SHP77 (cell line): Measurements from ENCODE around the gene TIMM29.
A peak's percentile ranks its signal among the peaks of the same experiment; 100 is the strongest.
"Not testable (repeated sequence)": the region's sequence is repeated elsewhere in the genome, so short reads cannot be mapped to it uniquely, and the experiment has no call there.

Experiments
- DNase-seq, 2 experiments: peaks; one replicate each; lab custom pipeline; 2025; lab: John Stamatoyannopoulos, UW

TIMM29 gene

DNA sequence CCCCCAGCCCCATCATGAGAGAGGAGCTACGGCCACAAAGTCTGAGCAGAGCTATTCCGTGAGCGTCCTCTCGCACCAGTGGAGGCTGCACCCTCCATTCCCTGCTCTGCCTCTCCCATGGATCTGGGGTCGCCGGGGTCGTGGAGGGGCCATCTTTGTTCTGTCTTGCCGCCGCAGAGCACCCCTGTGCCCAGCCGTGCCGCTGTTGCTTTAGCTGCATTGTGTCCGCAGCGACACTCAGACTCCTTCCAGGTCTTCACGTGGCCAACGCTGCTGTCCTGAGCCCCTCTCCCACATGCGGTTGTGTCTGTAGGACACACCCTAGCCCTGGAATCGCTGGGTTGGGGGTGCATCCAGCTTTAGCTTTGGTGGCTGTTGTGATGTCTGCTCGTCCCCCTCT, 16.0 kb upstream of the TIMM29 start:
- no peak for DNase-seq

DNA sequence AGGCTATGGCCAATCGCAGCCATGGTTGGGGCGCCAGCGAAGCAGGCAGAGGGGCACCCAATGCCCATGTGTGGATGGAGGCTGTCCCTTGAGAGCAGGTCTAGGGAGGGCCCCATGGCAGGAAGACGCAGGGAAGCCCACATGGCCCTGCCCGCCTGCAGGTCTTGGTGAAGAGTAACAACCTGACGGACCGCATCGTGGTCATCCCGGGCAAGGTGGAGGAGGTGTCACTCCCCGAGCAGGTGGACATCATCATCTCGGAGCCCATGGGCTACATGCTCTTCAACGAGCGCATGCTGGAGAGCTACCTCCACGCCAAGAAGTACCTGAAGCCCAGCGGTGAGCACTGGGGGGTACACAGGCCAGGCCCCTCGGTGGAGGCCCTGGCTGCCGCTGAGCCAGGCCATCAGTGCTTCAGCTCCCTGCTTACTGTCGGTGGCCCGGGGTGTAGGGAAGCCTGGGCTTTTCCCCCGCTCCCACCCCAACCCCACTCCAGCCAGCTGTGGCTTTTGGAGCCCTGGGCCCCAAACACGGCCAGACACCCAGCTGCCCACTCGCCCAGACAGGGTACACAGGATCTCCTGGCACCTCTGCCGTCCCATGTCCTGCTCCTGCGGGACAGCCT, 14.8 kb upstream of the TIMM29 start:
- DNase-seq = no peak

DNA sequence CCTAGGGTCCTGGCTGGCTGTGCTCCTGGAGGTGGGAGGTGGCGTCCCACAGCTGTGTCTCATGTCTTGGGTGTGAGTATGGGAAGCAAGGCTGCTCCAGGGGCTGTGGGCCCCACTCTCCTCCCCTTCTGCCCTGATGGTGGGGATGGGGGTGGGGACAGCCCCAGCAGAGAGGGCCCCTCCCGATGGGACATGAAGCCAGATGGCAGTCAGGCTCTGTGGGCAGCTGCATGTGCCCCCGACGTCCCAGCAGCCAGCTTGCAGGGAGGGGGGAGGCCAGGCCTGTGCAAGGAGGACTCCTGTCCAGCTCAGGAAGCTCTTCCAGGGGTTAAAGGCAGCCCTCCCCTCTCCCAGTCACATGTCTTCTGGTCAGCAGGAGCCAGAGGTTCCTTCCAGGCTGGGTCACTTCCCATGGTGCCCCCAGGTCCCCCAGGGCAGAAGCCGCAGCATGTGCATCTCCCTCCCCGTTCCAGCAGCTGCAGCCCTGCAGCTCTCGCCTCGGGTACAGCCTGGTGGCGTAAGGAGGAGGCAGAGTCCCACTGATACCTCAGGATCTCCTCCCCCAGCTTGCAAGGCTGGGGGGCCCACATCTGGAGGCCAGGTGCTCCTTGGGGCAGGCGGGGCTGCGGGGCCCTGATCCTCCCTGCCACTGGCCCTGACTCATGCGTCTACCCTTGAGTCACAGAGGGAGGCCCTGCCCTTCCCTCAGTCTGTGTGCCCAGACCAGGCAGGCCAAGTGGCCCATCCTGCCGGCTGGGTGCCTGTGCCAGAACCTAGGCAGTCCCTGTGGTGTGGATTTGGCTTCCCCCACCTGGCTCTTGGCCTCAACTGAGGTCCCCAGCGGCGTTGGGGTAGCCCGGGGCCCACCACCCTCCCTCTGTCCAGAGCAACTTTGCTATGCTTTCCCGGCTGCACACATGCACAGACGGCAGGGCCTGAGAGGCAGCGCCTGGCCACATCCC, 13.2 kb upstream of the TIMM29 start:
- DNase-seq = no peak

DNA sequence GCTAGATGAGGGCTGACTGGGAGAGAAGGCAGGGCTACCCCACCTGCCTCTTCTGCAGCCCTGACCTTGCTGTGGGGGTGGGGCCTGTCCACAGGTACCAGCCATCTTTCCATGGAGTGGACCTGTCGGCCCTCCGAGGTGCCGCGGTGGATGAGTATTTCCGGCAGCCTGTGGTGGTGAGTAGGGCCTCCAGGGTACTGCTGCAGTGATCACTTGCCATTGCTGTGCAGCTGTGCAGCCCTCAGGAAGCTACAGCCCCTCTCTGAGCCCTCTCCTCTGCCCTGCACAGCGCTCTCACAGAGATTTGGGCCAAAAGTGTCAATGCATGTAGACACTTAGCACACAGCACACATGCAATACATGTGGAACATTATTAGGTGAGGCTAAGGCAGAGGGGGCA, 12.0 kb upstream of the TIMM29 start:
- DNase-seq = no peak

DNA sequence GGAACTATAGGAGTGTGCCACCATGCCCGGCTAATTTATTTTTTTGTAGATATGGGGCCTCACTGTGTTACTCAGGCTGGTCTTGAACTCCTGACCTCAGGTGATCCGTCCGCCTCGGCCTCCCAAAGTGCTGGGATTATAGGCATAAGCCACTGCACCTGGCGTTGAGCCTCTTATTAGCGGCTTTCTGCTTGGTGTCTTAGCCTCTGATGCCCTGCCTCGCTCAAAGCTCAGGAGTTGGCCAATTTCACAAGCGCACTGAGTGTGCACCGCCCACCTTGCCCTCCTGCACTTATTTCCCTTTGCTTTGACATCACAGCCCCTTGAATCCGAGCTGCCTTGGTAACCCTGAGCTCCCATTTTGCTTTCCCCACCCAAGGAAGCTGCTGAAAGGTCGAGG, 10.3 kb upstream of the TIMM29 start:
- no peak for DNase-seq

DNA sequence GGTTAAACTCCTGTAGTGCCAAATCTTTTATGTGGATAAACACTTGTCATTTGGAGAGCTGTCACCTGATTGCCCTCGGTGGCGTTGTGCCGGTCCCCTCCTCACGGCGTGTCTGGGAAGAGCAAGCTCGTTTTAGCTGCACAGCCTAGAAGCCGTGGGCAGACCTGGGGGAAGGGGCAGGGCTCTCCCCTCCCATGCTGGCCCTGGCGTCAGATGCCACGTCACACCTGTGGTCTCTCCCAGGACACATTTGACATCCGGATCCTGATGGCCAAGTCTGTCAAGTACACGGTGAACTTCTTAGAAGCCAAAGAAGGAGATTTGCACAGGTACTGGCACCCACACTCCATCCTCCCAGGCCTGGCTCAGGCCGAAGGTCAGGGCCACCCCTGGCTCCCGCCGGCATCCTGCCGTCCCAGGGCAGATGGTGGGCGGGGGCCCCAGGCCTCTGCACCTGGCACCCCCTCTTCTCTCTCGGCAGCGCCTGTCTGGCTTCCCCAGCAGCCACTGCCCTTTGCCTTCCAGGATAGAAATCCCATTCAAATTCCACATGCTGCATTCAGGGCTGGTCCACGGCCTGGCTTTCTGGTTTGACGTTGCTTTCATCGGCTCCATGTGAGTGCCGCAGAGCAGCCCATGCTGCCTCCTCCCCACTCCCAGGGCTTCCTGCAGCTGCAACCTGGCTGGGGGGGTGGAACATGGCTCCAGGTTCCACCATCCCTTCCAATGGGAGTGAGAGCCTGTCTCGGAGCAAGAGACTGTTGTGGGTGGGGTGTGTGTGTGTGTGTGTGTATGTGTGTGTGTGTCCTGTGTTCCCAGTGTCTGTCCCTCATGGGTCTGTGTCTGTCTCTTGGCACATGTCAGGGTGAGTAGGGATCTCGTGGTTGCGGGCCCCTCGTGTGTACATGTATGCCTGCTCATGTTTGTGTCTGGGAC, 9.0 kb upstream of the TIMM29 start:
- no peak for DNase-seq

DNA sequence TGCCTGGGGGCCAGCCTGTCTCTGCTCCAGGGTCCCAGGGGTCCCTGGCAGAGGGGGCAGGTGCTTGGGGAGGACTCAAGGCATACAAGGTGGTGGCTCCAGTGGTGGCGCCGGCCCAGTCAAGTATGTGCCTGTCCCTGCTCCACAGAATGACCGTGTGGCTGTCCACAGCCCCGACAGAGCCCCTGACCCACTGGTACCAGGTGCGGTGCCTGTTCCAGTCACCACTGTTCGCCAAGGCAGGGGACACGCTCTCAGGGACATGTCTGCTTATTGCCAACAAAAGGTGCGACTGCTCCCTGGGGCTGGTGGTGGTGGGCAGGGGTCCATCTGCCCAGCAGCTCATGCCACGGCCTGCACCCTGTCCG, 8.3 kb upstream of the TIMM29 start:
- no peak for DNase-seq

DNA sequence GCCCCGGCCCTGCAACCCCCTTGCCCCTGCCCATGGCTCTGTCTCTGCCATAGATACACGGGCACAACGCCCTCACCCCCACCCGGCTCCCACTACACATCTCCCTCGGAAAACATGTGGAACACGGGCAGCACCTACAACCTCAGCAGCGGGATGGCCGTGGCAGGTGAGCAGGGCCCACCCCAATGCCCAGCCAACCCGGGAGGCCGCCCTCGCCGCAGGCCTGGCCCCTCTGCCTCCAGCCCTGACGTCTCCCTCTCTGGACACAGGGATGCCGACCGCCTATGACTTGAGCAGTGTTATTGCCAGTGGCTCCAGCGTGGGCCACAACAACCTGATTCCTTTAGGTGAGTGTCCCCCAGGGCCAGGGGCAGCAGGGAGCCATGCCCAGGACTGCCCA, 7.8 kb upstream of the TIMM29 start:
- DNase-seq = no peak

DNA sequence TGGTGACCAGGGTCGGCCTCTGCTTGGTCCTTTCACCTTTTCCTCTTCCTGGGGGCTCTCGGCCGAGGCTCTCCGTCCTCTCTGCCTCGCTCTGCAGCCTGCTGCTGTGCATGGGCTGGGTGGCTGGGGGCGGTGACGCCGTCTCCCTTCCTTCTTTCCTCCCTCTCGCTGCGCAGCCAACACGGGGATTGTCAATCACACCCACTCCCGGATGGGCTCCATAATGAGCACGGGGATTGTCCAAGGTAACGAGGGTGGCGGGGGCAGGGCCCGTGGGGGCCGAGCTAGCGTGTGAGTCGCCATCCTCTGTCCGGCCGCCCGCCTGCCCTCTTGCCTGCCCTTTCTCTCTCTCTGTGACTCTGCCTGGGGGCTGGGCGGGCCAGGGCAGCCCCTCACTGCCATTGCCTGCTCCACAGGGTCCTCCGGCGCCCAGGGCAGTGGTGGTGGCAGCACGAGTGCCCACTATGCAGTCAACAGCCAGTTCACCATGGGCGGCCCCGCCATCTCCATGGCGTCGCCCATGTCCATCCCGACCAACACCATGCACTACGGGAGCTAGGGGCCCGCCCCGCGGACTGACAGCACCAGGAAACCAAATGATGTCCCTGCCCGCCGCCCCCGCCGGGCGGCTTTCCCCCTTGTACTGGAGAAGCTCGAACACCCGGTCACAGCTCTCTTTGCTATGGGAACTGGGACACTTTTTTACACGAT, 7.3 kb upstream of the TIMM29 start:
- DNase-seq = no peak

DNA sequence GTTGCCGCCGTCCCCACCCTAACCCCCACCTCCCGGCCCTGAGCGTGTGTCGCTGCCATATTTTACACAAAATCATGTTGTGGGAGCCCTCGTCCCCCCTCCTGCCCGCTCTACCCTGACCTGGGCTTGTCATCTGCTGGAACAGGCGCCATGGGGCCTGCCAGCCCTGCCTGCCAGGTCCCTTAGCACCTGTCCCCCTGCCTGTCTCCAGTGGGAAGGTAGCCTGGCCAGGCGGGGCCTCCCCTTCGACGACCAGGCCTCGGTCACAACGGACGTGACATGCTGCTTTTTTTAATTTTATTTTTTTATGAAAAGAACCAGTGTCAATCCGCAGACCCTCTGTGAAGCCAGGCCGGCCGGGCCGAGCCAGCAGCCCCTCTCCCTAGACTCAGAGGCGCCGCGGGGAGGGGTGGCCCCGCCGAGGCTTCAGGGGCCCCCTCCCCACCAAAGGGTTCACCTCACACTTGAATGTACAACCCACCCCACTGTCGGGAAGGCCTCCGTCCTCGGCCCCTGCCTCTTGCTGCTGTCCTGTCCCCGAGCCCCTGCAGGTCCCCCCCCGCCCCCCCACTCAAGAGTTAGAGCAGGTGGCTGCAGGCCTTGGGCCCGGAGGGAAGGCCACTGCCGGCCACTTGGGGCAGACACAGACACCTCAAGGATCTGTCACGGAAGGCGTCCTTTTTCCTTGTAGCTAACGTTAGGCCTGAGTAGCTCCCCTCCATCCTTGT, 6.5 kb upstream of the TIMM29 start:
- no peak for DNase-seq

DNA sequence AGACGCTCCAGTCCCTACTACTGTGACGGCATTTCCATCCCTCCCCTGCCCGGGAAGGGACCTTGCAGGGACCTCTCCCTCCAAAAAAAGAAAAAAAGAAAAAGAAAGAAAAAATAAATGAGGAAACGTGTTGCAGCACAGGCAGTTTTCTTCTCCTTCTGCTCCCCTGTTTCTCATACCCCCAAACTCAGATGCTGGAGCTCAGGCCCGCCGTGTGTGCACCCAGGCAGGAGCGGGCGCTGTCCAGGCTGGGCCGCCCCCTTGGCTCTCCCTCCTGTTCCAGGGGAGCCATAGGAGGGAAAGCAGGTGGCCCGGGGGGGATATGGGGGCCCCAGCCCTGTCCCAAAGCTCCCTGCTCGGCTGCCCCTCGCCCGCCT, 6.0 kb upstream of the TIMM29 start:
- no peak for DNase-seq

DNA sequence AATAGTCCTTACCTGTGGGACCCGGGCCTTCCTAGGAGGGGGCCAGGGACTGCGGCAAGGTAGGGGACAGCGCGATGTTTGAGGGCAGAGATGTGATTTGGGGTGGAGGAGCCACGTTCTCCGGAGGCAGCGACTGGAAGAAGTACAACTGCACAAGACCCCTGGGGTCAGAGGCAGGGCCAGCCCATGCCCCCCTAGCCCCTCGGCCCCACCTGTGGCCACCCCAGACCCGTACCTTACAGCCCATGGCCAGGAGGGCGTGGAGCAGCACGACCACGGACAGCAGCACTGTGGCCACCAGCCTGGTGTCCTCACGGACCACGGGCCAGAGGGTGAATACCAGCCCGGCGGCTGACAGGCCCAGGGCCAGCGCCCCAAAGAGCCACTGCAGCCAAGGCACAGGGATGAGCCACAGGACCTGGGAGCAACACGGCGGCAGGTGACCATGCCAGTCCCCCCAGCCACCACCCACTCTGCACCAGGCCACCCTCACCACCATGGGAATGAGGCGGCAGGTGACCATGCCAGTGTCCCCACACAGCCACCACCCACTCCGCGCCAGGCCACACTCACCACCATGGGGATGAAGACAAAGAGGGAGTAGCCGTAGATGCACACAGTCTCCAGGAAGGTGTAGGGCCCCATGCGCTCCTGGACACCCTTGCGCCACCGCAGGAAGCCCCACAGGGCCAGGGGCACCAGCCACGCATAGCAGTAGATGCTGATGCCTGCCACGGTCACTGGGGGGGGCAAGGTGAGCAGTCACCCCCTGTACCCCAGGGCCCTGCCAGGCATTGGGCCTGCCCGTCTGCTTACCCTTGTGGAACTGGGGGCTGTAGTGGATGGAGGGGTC, 5.1 kb upstream of the TIMM29 start:
- DNase-seq = no peak

DNA sequence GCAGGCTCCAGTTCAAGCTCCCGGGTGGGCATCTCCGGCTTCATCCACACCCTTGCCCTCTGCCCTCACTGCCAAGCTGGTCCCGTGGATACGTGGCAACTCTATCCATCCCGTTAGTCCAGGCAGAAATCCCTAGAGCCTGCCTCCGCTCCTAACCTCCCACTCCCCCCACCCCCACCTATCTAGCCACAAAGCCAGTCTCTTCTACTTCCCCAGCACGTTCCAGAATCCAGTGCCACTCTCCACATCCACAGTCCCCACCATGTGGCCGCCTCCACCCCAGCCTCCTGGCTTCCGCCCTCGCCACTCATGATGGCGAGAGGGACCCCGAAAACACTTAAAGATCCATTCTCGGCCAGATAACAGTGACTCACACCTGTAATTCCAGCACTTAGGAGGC, 4.0 kb upstream of the TIMM29 start:
- no peak for DNase-seq

DNA sequence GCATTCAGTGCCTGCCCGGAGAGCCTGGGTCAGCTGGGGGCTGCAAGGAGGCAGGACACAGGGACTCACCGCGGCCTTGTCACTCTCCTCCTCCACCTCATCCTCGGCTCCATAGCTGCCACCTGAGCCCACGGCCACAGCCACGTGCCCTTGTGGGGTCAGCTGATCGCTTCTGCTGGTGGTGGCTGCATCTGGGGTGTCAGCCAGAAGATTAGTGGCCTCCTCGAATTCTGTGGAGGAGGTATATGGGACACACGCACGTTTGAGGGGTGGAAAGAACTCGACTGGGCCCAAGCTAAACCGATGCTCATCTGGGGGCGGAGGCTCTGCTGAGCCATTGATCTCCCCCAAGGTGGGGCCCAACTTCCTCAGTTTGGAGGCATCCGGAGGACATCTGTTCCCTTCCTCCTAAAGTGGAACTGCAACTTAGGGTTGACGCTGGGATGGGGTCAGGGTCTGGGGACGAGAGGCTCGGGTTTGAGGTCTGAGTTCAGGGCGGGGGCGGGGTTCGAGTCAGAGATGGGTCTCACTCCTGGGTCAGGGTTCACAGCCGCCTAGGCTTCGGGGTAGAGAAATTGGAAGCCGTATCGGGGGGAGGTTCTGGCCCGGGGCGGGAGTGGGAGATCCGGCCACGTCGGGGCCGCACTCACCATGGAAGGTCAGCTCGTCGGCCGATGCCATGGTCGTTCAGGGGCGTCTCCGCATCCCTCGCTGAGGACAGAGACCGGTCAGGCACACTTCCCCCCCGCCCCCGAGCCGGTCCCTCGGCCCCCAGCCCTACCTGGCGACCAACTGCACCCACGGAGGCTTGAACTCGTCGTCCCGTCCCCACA, 665 bp upstream of the TIMM29 start:
- DNase-seq = no peak

DNA sequence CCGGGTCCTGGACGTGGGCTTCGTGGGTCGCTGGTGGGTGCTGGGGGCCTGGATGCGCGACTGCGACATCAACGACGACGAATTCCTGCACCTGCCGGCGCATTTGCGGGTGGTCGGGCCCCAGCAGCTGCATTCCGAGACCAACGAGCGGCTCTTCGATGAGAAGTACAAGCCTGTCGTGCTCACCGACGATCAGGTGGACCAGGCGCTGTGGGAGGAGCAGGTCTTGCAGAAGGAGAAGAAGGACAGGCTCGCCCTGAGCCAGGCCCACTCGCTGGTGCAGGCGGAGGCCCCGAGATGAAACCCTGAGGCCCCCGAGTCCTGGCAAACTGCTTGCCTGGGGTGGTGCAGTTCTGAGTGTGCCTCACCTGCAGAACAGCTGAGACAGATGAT, 787 bp downstream of the TIMM29 start:
- no peak for DNase-seq

DNA sequence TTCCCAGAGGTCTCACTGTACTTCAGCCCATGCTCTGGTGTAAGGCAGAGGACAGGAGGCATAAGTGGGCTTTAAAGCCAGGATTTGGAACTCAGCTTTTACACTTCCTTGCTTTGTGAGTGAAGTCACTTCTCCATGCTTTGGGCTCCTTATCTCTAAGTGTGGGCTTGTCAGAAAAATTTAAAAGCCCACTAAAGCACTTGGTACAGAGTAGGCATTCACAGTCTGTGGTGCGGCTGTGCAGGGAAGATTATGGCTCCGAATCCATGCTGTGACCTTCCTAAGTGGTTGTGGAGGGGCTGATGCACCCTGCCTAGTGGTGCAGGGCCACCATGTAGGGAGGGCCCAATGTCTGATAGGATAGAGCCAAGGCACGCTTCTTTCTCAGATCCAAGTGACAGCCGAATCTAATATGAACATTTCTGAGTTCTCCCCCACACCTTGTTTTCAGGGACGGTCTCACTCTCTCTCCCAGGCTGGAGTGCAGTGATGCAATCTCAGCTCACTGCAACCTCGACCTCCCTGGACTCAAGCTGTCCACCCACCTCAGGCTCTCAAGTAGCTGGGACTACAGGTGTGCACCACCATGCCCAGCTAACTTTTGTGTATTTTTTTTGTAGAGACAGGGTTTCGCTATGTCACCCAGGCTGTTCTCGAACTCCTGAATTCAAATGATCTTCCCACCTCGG, 6.9 kb downstream of the TIMM29 start:
- DNase-seq = no peak

DNA sequence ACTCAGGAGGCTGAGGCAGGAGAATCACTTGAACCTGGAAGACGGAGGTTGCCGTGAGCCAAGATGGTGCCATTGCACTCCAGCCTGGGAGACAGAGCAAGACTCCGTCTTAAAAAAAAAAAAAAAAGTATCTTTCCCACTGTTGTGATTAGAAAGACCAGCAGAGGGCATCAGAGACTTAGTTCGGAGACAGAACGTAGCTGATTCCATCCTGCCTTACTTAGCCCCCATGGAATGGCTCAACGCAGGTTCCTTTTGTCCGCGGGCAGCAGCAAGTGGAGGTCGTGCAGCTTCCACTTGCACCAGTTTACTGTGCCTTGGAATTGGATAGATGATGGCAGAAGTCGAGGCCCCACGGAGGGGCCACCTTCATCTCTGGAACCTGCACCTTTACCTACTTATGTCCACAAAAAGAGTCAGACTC, 8.1 kb downstream of the TIMM29 start:
- peak; percentile 81 to 84 for DNase-seq

DNA sequence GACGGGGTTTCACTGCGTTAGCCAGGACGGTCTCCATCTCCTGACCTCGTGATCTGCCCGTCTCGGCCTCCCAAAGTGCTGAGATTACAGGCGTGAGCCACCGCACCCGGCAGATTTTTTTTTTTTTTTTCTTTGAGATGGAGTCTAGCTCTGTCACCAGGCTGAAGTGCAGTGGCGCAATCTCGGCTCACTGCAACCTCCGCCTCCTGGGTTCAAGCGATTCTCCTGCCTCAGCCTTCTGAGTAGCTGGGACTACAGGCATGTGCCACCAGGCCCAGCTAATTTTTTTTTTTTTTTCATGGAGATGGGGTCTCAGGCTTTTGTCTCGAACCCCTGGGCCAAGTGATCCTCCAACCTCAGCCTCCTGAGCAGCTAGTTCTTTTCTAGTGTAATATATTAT, 13.0 kb downstream of the TIMM29 start:
- DNase-seq = not testable (repeated sequence)

DNA sequence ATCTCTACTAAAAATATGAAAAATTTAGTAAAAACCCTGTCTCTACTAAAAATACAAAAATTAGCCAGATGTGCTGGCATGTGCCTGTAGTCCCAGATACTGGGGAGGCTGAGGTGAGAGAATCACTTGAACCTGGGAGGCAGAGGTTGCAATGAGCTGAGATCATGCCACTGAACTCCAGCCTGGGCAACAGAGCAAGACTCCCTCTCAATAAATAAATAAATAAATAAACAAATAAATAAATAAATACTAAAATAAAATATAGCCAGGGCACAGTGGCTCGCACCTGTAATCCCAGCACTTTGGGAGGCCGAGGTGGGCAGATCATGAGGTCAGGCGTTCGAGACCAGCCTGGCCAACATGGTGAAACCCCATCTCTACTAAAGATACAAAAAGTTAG, 14.8 kb downstream of the TIMM29 start:
- DNase-seq = not testable (repeated sequence)
